GM19193 (cell line): ENCODE measurements around the gene TTLL7.

Experiments
- POLR2A ChIP-seq: IDR thresholded peaks from 4 replicates; pipeline ENCODE4 v1.6.1; 2011; ENCODE audit not compliant: insufficient read depth, insufficient read length; ENCODE audit errors: extremely low read depth

The TTLL7 gene

DNA sequence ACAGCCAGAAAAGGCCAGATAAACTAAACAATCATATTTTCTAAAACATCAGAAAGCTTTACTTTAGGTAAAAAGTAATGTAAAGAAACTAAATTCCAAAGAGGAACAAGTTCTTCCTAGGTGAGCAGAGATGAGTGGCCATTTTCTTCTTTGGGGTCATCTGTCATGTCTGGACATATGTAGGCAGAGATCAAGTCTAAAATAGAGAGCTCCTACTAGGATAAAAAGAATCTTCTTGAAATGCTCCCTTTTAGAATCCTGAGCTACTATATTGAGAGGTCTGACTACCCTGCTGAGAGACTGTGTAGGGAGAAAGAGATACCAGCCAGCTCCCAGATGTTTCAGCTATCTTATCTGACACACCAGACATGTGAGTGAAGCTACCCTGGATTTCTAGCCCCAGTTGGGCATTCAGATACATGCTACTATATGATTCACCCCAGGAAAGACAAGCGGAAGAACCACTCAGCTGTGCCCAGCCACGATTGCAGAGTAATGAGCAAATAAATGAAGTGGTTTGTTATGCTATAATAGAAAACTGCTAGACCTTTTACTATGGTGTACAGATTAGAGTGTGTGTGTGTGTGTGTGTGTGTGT, 80.1 kb downstream of the TTLL7 start:
- TF ChIP-seq POLR2A: no peak

DNA sequence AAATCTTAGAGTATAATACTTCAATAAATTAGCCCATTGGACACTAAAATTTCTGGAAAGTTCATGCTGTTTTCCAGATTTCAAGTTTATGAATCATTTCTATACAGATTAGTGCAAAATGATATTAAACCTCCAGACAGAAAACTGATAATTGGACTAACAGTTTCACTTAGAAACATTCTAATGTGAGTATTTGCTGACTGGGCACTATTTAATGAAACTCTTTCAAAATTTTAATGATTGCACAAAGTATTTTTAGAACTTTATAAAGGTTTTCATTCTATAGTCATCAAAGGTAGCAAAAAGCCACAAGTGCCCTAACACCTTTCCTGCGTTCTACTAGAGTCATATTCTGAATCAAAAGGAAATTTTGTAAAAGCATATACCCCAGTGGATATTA, 81.0 kb downstream of the TTLL7 start:
- no peak for TF ChIP-seq POLR2A

DNA sequence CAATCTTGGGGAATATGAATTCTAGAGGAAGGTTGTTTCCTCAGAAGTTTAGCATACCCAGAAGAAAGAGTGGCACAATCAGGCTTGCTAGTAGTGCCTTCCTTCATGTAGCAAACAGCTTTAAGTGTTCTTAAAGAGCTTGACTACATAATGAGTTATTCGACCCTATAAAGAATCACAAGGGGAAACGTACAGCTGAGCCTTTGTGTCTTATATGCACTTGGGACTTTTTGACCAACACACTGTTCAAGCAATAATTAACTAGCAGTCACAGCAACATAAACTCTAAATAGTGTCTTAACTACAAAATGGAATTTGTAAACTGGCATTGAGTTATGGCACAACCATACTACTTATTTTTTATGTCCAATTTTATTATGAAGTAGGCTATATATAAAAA, 86.1 kb downstream of the TTLL7 start:
- TF ChIP-seq POLR2A: no peak

DNA sequence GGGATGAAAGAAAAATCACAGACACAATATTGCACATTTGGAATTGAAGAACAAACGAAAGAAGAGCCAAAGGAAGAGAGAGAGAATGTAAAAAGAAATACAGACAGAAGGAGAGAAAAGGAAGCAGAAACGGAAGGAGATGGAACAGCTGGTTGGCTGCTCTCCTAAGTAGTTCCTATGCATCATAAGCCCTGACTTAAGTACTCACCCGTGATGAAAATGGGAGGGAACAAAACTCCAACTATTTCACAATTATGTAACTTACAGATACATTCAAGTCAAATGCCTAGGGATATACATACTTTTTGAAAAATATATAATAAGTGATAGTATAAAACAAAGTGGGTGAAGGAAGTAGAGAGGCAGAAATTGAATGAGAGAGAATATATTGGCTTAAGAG, 88.5 kb downstream of the TTLL7 start:
- TF ChIP-seq POLR2A: no peak

DNA sequence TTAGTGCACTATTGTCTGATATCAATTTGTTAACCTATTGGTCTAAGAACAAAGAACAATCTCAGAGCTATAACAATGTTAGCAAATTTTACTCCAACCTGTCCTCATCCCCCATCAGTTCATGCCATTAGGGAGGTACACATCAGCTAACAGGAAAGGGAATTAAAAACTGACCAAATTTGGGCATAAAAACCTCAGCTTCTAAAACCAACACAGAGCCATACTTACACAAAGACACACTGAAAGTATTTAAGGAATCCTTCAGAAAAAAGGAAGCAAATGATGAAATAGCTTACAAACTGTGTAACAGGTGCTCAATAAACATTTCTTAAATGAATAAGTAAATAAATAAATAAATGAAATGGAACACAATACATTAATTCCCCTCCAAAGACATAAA, 89.2 kb downstream of the TTLL7 start:
- no peak for TF ChIP-seq POLR2A

DNA sequence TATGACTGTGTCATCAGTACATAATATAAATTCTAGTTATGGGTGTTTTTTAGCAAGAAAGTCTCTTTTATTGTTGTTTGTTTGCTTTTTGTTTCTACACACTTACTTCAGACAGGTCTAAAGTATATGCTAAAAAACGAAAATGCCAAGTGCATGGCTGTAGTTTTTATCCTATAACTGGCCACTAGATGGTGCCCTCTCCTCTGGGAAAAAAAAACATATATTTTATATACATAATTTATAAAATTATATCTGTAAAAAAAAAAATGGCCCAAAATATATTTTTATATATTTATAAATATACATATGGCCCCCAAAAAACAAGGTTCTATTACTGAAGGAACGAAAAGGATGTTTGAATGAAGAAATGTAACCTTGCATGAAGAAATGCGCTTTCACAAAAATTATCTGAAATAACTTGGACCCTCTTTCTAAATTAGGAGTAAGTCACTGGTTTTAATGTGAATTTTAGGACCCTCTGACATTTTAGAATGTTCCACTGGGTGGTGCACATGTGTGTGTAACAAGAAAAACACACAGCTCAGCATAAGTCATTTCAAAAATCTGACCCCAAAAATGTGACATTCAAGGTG, 93.5 kb downstream of the TTLL7 start:
- no peak for TF ChIP-seq POLR2A

DNA sequence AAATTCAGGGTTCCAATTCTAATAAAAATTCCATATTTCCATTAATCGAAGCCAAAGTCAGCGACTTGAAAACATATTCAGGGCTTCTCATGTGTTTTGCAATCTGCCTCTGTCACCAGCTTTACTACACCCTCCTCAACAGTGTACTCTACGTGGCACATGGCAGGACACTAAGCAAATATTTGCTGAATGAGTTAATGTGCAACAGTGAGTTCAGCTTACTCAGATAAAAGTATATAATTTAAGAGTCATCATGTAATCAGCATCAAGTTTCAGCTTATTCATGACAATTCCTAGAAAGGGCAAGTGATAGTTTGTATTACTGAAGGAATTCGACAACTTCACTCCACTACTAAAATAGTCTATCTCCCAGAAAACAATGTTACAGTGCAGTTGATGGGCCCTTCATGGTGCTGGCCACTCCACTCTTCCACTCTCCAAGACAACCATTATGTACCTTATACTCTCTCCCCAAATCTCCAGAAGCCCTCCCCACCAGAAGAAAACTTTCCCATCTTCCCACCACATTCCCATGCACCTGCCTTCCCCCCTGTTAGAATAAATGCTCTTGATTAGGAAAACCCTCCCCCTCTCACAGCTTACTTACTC, 97.3 kb downstream of the TTLL7 start:
- TF ChIP-seq POLR2A: no peak

DNA sequence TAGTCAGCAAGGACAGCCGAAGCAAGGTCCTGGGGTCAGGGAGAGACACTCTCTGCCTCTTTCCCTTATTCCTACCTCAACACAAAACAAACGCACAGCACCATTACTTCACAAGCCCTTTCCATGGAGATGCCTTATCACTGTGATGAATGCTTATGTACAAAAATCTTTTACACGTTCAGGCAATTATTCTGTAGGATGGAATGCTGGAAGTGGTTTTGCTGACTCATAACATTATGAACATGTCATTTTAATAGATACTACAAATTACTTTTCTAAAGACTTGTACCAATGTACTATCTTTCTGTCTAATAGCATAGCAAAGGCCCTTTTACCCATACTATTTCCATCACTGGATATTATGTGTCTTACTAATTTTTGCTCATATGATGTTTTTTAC, 98.4 kb downstream of the TTLL7 start:
- no peak for TF ChIP-seq POLR2A

DNA sequence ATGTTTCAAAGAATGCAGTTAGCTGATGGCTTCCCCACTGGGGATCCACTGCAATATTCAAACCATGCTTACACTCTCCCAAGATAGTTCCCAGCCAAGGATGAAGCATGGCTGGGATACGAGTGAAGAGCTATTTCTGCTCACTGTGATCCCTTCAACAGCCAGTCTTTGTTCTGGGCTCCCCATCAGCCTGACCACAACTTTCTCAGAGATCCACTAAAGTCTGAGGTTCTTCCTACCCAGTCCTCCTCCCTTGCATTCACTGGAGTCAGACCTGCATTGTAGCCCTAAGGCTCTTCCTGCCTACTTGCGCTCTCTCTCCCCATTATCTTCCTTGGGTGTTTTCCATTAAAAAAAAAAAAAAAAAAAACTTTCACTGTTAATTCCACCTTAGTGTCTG, 101.4 kb downstream of the TTLL7 start:
- TF ChIP-seq POLR2A: no peak

DNA sequence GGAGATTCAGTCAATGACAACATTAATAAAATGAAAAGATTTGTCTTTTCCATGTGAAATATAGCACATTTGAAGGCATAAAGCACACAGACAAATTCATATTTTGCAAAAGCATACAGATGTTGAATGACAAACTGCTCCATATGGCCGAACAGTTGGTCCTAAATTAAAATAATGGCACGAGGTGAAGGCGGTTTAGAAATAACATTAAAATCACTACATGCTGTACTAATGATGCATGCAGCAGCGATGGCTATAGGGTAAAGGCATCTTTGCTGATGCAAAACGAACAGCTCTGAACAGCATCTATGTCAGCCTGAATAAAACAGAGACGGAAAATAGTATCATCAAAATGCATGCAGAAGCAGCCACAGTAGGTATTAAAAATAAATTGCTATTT, 102.6 kb downstream of the TTLL7 start:
- no peak for TF ChIP-seq POLR2A

DNA sequence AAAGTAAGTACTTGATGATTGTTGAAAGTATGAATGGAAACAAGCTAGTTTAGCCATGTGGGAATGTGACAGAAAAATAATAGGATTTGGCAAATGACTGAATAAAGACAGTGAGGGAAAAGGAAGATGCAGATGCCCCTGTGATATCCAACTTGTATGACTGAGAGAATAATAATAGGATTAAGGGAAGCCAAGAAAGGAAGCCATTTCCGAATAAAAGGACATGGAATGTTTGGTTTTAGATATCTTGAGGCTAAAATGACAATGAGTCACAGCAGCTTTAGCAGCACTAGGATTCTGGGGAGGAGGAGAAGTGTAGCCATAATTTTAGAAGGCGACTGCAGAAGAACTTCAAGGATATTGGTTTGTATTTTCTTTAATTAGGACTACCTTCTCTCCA, 109.2 kb downstream of the TTLL7 start:
- no peak for TF ChIP-seq POLR2A

DNA sequence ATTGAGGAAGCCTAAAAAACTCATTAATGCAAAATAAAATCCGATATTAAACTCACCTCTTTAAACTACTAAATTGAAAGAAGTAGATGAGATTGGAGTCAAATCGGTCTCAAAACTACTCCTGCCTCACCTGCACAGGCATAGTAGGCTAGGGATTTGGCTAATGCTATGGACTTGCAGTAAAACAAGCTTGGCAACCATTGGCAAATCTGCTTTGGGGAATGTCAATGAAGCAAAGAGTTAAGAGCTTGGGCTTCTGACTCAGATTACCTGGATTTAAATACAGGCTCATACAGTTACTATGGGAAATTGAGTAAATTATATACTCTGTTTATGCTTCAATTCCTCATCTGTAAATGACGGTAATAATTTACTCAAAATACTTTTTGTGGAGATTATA, 111.4 kb downstream of the TTLL7 start:
- TF ChIP-seq POLR2A: no peak

DNA sequence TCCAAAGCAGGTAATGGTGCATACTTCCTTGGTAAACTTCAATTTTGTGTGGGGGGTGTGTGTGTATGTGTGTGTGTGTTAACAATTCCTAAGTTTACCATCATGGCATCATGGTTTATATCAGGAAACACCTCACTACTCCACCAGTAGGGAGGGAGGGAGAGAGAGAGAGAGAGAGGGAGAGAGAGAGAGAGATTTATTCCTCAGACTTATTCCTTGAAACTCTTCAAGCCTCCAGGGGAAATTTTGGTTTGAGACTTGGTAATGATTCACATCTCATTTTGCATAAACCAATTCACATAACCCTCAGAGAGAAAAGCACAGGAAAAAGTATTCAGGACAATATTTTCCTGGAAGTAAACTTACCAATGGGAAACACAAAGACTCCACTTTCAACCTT, 115.0 kb downstream of the TTLL7 start:
- no peak for TF ChIP-seq POLR2A

DNA sequence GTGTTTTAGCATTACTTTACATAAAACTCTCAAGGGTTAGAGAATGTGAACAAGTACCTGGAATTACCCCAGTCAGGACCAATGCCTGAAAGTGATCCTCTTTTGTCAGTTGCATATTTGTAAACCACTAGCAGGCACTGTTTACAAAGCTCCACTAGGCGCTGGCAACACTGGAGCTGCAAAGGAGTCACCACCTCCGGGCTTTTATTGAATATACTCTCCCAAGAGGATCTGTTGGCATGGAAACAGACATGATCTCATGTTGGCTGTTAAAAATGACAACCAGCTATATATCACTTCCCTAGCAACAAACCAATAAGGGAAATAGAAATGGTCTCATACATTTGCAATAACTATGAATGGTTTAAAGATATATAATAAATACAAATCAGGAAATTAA, 116.0 kb downstream of the TTLL7 start:
- TF ChIP-seq POLR2A: no peak

DNA sequence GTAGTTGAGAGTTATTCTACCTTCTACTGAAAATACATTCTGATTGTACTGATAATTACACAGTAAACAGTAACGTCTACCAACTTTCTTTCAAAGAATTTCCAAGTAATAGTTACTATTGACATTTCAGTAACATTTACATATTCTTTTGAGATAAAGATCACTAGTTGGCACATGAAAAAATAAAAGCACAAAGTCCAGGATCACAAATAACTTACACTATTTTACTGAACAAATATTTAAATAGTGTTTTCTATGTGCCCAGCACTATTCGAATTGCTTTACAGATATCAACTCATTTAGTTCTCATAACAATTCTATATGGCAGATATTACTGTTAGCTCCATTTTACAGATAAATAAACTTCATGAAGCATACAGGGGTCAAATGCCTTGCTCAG, 126.4 kb downstream of the TTLL7 start:
- TF ChIP-seq POLR2A: no peak

DNA sequence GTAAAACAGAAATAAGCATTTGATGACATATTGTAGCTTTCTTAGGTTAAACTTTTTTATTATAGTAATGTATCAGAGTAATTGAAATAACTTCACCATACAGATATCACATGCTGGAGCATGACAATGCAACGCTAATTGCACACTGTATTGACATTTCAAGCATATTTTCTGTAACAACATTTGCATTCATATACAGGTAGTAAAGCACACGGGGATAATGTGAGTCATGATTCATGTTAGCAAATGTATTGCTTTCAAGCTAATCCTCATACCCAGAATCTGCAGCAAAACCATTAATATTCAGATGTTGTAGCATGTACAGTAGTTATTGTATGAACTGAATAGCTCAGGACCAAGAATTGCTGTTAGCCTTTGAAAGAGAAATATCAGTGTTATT, 133.9 kb downstream of the TTLL7 start:
- no peak for TF ChIP-seq POLR2A

DNA sequence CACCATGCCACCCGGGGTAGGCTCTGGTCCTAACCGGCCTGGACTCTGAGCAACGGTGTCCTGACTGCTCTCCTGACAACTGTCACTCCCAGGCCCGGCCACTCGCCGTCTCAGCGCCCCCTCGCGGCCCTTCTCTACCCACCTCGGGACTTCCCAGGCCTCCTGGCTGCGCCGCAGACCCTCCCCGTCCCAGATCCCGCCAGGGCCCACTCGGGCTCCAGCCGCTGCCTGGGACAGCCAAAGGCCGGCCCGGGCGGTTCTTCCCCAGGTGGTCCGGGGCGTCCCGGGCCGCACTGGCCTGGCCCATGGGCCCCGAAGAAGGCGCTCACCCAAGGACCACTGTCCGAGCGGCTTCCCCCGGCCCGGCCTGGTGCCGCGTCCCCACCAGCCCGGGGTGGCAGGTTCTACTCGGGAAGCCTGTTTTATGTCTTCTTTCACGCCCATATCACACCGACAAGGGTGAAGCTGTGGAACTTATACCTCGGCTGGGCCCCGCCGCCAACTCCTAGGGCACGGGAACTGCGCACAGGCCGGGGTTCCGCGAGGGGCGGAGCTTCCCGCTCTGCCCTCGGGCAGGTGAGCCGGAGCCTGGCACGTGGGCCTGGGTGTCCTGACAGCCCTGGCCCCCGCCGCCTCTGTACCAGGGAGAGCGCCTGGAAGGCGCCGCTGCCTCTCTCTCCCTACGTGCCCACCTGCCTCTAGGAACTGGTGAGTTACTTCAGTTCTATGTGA, 138.3 kb downstream of the TTLL7 start:
- no peak for TF ChIP-seq POLR2A

DNA sequence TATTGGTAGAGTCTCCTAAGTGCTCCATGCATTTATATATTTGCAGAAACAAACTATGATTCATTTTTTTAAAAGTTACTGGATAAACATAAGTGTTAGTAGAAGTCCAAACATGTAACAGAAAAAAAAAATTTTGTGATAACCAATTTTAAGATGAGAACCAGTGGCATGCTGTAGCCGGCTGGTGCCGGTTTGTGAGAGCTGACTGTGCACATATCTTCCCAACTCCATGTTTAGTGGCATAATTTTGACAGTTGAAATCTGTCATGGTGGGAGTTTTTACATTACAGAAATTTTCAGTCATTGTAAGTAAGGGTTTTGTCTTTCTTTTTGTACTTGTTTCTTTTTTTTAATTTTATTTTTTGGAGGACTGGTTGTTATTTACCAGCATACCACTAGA, 141.2 kb downstream of the TTLL7 start:
- TF ChIP-seq POLR2A: no peak
